ENCODE data around the gene PLEKHB1.
A peak's percentile ranks its signal among the peaks of the same experiment; 100 is the strongest.

Gene PLEKHB1

DNA sequence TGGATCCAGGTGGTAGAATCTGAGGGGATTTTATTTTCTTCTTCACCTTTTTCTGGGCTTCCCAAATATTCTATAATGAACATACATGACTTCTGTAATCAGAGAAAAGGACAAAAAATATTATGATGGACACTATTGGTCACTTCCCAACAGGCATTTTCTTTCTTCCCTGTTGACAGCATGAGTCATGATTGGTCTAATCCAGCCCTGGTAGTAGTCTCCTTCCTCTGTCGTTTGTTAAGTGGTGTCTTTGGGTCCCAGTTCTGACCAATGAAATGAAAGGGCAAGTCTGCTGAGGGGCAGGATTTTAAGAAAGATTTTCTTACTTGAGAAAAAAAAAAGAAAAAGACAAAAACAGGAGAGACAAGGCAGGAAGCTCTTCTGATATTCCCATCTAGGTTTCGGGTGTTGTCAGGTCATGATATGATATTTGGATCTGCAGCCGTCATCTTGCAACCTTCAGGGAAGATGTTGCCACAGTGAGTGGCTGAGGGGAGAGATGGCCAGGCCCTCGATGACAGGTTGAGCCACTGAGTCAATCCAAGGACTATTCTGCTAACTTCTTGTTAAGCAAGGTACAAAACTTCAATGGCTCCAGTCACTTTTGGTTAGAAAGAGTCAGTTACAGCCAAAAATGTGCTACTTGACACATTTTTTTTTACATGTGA is 23.3 kb upstream of the PLEKHB1 start:
- Histone ChIP-seq H3K4me3 (ENCODE audit: low read depth, low read length, poor library complexity, severe bottlenecking) (no peak overlapping the region), H3F3A (ENCODE audit: insufficient read depth, low read length) (no peaks in the 10 kb centered on the region), H3K9me3 (ENCODE audit: low read length) (no peaks in the 10 kb centered on the region), H3K27me3 (ENCODE audit: insufficient read depth, low read length) (no peaks in the 10 kb centered on the region), H3K9ac (ENCODE audit: low read length) (no peak overlapping the region), H4K20me1 (ENCODE audit: insufficient read depth, low read length) (no peaks in the 10 kb centered on the region), H3K79me2 (ENCODE audit: insufficient read depth, low read length) (no peaks in the 10 kb centered on the region), H3K27ac (ENCODE audit: low read depth, low read length, poor library complexity, severe bottlenecking) (no peak overlapping the region), H3K4me2 (ENCODE audit: low read length) (no peak overlapping the region), H3K9me2 (ENCODE audit: low read depth, low read length) (no peaks in the 10 kb centered on the region), H3K36me3 (ENCODE audit: insufficient read depth, low read length) (no peaks in the 10 kb centered on the region), H2AFZ (ENCODE audit: low read length) (no peak overlapping the region), H3K4me1 (ENCODE audit: insufficient read depth, low read length, severe bottlenecking) (no peaks in the 10 kb centered on the region)
- TF ChIP-seq, protein P1, sequence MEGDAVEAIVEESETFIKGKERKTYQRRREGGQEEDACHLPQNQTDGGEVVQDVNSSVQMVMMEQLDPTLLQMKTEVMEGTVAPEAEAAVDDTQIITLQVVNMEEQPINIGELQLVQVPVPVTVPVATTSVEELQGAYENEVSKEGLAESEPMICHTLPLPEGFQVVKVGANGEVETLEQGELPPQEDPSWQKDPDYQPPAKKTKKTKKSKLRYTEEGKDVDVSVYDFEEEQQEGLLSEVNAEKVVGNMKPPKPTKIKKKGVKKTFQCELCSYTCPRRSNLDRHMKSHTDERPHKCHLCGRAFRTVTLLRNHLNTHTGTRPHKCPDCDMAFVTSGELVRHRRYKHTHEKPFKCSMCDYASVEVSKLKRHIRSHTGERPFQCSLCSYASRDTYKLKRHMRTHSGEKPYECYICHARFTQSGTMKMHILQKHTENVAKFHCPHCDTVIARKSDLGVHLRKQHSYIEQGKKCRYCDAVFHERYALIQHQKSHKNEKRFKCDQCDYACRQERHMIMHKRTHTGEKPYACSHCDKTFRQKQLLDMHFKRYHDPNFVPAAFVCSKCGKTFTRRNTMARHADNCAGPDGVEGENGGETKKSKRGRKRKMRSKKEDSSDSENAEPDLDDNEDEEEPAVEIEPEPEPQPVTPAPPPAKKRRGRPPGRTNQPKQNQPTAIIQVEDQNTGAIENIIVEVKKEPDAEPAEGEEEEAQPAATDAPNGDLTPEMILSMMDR (IDR thresholded peaks at IDR 0.05; ENCODE audit: low read length), result no peak
- no peak for TF ChIP-seq EZH2 (IDR thresholded peaks at IDR 0.05; ENCODE audit: borderline replicate concordance, low read length)

DNA sequence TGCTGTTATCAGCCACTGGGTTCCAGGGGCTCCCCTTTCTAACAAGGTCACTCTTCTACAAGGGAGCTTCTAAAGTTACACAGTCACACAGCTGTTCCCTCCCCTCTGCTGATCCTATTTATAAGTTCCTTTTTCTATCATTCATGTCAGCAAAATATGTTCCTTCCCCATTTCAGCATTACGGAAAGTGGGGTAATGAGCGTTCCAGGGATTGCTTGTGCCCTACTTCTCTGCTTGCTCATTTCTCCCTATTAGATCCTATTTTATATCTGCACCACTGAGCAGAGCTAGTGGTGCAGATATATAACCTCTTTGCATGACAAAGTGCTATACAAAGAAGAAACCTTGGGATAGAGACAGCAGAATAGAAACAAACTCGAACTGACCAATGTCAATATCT is 22.7 kb upstream of the PLEKHB1 start:
- no peaks in the 10 kb centered on the region for H3K9me2 ChIP-seq (ENCODE audit: low read depth, low read length)
- no peak overlapping the region for H3K4me2 ChIP-seq (ENCODE audit: low read length)
- no peaks in the 10 kb centered on the region for H3K79me2 ChIP-seq (ENCODE audit: insufficient read depth, low read length)
- no peak overlapping the region for H2AFZ ChIP-seq (ENCODE audit: low read length)
- H3K9me3 ChIP-seq (ENCODE audit: low read length), result no peaks in the 10 kb centered on the region
- H3K27me3 ChIP-seq (ENCODE audit: insufficient read depth, low read length), result no peaks in the 10 kb centered on the region
- H3K36me3 ChIP-seq (ENCODE audit: insufficient read depth, low read length), result no peaks in the 10 kb centered on the region
- no peaks in the 10 kb centered on the region for H3F3A ChIP-seq (ENCODE audit: insufficient read depth, low read length)
- no peak overlapping the region for H3K9ac ChIP-seq (ENCODE audit: low read length)
- H3K4me1 ChIP-seq (ENCODE audit: insufficient read depth, low read length, severe bottlenecking), result no peaks in the 10 kb centered on the region
- no peak overlapping the region for H3K27ac ChIP-seq (ENCODE audit: low read depth, low read length, poor library complexity, severe bottlenecking)
- H3K4me3 ChIP-seq (ENCODE audit: low read depth, low read length, poor library complexity, severe bottlenecking), result no peak overlapping the region
- H4K20me1 ChIP-seq (ENCODE audit: insufficient read depth, low read length), result no peaks in the 10 kb centered on the region
- TF ChIP-seq, protein P1 (IDR thresholded peaks at IDR 0.05; ENCODE audit: low read length), result no peak
- TF ChIP-seq EZH2 (IDR thresholded peaks at IDR 0.05; ENCODE audit: borderline replicate concordance, low read length), result no peak

DNA sequence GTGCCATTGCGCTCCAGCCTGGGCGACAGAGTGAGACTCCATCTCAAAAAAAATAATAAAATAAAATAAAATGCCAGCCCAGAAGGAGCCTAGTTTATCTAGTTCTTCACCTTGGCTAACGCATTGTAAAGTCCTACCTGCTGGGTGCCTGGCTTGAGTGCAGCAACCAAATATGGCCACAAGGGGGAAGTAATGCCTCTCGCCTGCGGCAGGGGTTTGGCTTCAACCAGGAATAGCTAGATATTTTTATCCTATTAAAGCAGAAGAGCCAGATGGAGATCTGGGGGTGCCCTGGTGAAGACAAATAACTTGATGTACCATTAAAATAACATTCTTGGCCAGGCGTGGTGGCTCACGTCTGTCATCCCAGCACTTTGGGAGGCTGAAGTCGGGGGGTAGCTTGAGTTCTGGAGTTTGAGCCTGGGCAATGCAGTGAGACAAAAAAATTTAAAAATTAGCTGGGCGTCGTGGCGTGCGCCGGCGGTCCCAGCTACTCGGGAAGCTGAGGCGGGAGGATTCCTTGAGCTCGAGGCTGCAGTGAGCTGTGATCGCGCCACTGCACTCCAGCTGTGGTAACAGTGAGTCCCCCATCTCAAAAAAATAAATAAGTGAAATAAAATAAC is 20.6 kb upstream of the PLEKHB1 start:
- H3K27me3 ChIP-seq (ENCODE audit: insufficient read depth, low read length), result no peaks in the 10 kb centered on the region
- no peaks in the 10 kb centered on the region for H4K20me1 ChIP-seq (ENCODE audit: insufficient read depth, low read length)
- no peak overlapping the region for H3K9ac ChIP-seq (ENCODE audit: low read length)
- H3K4me2 ChIP-seq (ENCODE audit: low read length), result no peak overlapping the region
- H2AFZ ChIP-seq (ENCODE audit: low read length), result no peak overlapping the region
- no peak for TF ChIP-seq EZH2 (IDR thresholded peaks at IDR 0.05; ENCODE audit: borderline replicate concordance, low read length)
- TF ChIP-seq, protein P1 (IDR thresholded peaks at IDR 0.05; ENCODE audit: low read length), result peak; percentile 84
- no peaks in the 10 kb centered on the region for H3K9me3 ChIP-seq (ENCODE audit: low read length)
- no peak overlapping the region for H3K27ac ChIP-seq (ENCODE audit: low read depth, low read length, poor library complexity, severe bottlenecking)
- H3K79me2 ChIP-seq (ENCODE audit: insufficient read depth, low read length), result no peaks in the 10 kb centered on the region
- no peaks in the 10 kb centered on the region for H3F3A ChIP-seq (ENCODE audit: insufficient read depth, low read length)
- no peak overlapping the region for H3K4me3 ChIP-seq (ENCODE audit: low read depth, low read length, poor library complexity, severe bottlenecking)
- H3K9me2 ChIP-seq (ENCODE audit: low read depth, low read length), result no peaks in the 10 kb centered on the region
- H3K36me3 ChIP-seq (ENCODE audit: insufficient read depth, low read length), result no peaks in the 10 kb centered on the region
- H3K4me1 ChIP-seq (ENCODE audit: insufficient read depth, low read length, severe bottlenecking), result no peaks in the 10 kb centered on the region
